HFFc6 (cell line): Measurements from ENCODE around the gene LARGE1. TPM values are rescaled to one million over a fixed set of nuclear protein-coding genes. Genes with fewer than 3 reads are reported as not detected.

Experiments
- DNase-seq: peaks from one replicate; pipeline ENCODE4 v3.0.0-alpha.2; 2018
- H3K27ac Mint-ChIP-seq: 2 replicates; pipeline ENCODE4 v1.8.0; 2020; ENCODE audit warnings: mild to moderate bottlenecking, mixed read lengths
- H3K27me3 Mint-ChIP-seq: 2 replicates; pipeline ENCODE4 v1.8.0; 2021; ENCODE audit warnings: mild to moderate bottlenecking, moderate library complexity, mixed read lengths; ENCODE audit not compliant: insufficient read depth
- H3K36me3 Mint-ChIP-seq: 2 replicates; pipeline ENCODE4 v1.8.0; 2021; ENCODE audit warnings: low read depth, mixed read lengths
- H3K4me1 Mint-ChIP-seq: 2 replicates; pipeline ENCODE4 v1.8.0; 2020; ENCODE audit warnings: low read depth, mixed read lengths
- H3K4me3 Mint-ChIP-seq: 2 replicates; pipeline ENCODE4 v1.8.0; 2020; ENCODE audit warnings: mild to moderate bottlenecking, moderate library complexity, mixed read lengths
- H3K9me3 Mint-ChIP-seq: 2 replicates; pipeline ENCODE4 v1.8.0; 2020; ENCODE audit warnings: mild to moderate bottlenecking, mixed read lengths
- CTCF ChIP-seq: fragments of 200-600 bp; sonication (generic); IDR thresholded peaks from 2 replicates; pipeline ENCODE4 v1.5.0; 2021; ENCODE audit warnings: antibody characterized with exemption, mild to moderate bottlenecking
- total RNA-seq, 6 experiments: library from RNA; stranded (reverse); fragmentation: NEBNext Ultra II Directional; extraction: Animal tissue kit (Norgen Biotek cat#: 25700); gene quantifications; 2 replicates in 1 of 6; 3 replicates in 5 of 6; pipeline ENCODE4 v1.2.3, GENCODE V29; 2021

Gene LARGE1
- total RNA-seq, 6 experiments from 2014 or later, result 4.9 to 7.3 (median 6.5) TPM

- Mint-ChIP-seq H3K4me3 (no peak overlapping the region), H3K4me1 (no peaks in the 10 kb centered on the region)
- DNase-seq, result no peak
These were observed 47.1 kb downstream of the LARGE1 start for GRCh38 chr22:33873186-33873585.

GRCh38 chr22:33871935-33872334, 48.3 kb downstream of the LARGE1 start:
- no peak overlapping the region for H3K4me3 Mint-ChIP-seq
- H3K27me3 Mint-ChIP-seq, result no peaks in the 10 kb centered on the region; the same call in 1 of the 2 replicates
- no peak for TF ChIP-seq CTCF

More at GRCh38 chr22:33873186-33873585, 47.1 kb downstream of the LARGE1 start:
- Mint-ChIP-seq H3K36me3 (no peaks in the 10 kb centered on the region), H3K27me3 (no peaks in the 10 kb centered on the region; the same call in 1 of the 2 replicates), H3K27ac (no peak overlapping the region), H3K9me3 (peaks cover 17% of the 10 kb centered on the region)
- no peak for TF ChIP-seq CTCF

GRCh38 chr22:33869946-33870345, 50.3 kb downstream of the LARGE1 start:
- Mint-ChIP-seq H3K27ac (no peak overlapping the region), H3K36me3 (no peaks in the 10 kb centered on the region), H3K9me3 (peaks cover 23% of the 10 kb centered on the region), H3K27me3 (no peaks in the 10 kb centered on the region; the same call in 1 of the 2 replicates), H3K4me1 (no peaks in the 10 kb centered on the region), H3K4me3 (no peak overlapping the region)
- no peak for TF ChIP-seq CTCF
- DNase-seq, result no peak

More at GRCh38 chr22:33871935-33872334, 48.3 kb downstream of the LARGE1 start:
- no peak overlapping the region for H3K27ac Mint-ChIP-seq
- no peaks in the 10 kb centered on the region for H3K4me1 Mint-ChIP-seq
- DNase-seq, result no peak
- H3K9me3 Mint-ChIP-seq, result peaks cover 17% of the 10 kb centered on the region
- H3K36me3 Mint-ChIP-seq, result no peaks in the 10 kb centered on the region

GRCh38 chr22:33867971-33868370, 52.3 kb downstream of the LARGE1 start:
- Mint-ChIP-seq H3K36me3 (no peaks in the 10 kb centered on the region), H3K9me3 (peaks cover 18% of the 10 kb centered on the region), H3K27ac (no peak overlapping the region), H3K4me3 (no peak overlapping the region), H3K4me1 (no peaks in the 10 kb centered on the region), H3K27me3 (no peaks in the 10 kb centered on the region; the same call in 1 of the 2 replicates)
- no peak for TF ChIP-seq CTCF
- DNase-seq, result no peak

- Mint-ChIP-seq H3K9me3 (peaks cover 15% of the 10 kb centered on the region), H3K4me1 (no peaks in the 10 kb centered on the region), H3K27me3 (no peaks in the 10 kb centered on the region; the same call in 1 of the 2 replicates), H3K36me3 (no peaks in the 10 kb centered on the region), H3K4me3 (no peak overlapping the region), H3K27ac (peak overlapping the region; percentile 42)
- DNase-seq, result no peak
- no peak for TF ChIP-seq CTCF
These were observed 53.0 kb downstream of the LARGE1 start for GRCh38 chr22:33867118-33867866.
